KMS-11 (cell line): Measurements from ENCODE around the gene PTPRT.

Experiments
- H2AFZ ChIP-seq: fragments of 200-600 bp; sonication (generic); 2 replicates; pipeline ENCODE4 v1.6.1; 2016; ENCODE audit warnings: antibody characterized with exemption, mixed run types, low read depth
- H3K27ac ChIP-seq: fragments of 200-600 bp; sonication (generic); 2 replicates; pipeline ENCODE4 v1.6.1; 2016; ENCODE audit warnings: mild to moderate bottlenecking, mixed run types
- H3K27me3 ChIP-seq: fragments of 200-600 bp; sonication (generic); 2 replicates; pipeline ENCODE4 v1.6.1; 2017; ENCODE audit warnings: mild to moderate bottlenecking, low read depth, mixed run types, moderate library complexity; ENCODE audit not compliant: insufficient read depth
- H3K36me3 ChIP-seq: fragments of 200-600 bp; sonication (generic); 2 replicates; pipeline ENCODE4 v1.6.1; 2017; ENCODE audit warnings: mild to moderate bottlenecking, mixed run types; ENCODE audit not compliant: insufficient read depth
- H3K4me1 ChIP-seq: fragments of 200-600 bp; sonication (generic); 2 replicates; pipeline ENCODE4 v1.6.1; 2016; ENCODE audit warnings: mild to moderate bottlenecking, low read depth, mixed run types; ENCODE audit not compliant: poor library complexity, severe bottlenecking
- H3K4me2 ChIP-seq: fragments of 200-600 bp; sonication (generic); 2 replicates; pipeline ENCODE4 v1.7.0; 2016; ENCODE audit warnings: mild to moderate bottlenecking, mixed run types
- H3K4me3 ChIP-seq: fragments of 200-600 bp; sonication (generic); IDR thresholded peaks from 2 replicates; pipeline ENCODE4 v1.6.1; 2017; ENCODE audit warnings: low read depth, low read length, mixed read lengths; ENCODE audit not compliant: insufficient read depth
- H3K79me2 ChIP-seq: fragments of 200-600 bp; sonication (generic); 2 replicates; pipeline ENCODE4 v1.6.1; 2016; ENCODE audit warnings: low read depth, mixed run types; ENCODE audit not compliant: insufficient read depth
- H3K9ac ChIP-seq: fragments of 200-600 bp; sonication (generic); 2 replicates; pipeline ENCODE4 v1.6.1; 2016; ENCODE audit warnings: mild to moderate bottlenecking, mixed run types
- H4K20me1 ChIP-seq: fragments of 200-600 bp; sonication (generic); 2 replicates; pipeline ENCODE4 v1.6.1; 2016; ENCODE audit warnings: mild to moderate bottlenecking, mixed run types; ENCODE audit not compliant: insufficient read depth
- CTCF ChIP-seq: fragments of 200-600 bp; sonication (generic); conservative IDR thresholded peaks from 2 replicates; pipeline ENCODE4 v1.6.1; 2017; ENCODE audit warnings: low read depth, mild to moderate bottlenecking, antibody characterized with exemption, low read length, moderate library complexity, mixed read lengths

The PTPRT gene

DNA sequence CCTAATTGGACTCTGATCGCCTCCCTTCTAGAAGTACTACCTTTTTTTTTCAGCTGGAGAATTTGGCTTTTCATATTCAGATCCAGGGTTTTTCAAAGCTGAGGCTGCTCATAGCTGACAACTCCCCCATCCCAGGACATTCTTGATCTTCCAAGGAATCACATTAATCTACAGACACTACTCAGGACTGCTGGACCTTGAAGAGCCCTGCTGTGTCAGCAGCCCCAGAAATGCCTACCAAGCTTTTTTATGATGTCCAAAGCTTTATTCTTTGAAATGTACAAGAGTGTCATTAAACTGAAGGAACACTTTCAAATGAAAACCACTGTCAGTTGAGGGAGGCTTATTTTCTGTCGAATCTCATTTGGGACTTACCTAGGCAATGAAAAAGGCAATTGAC, 704.1 kb downstream of the PTPRT start:
- Histone ChIP-seq H4K20me1 (no peaks in the 10 kb centered on the region), H2AFZ (no peak overlapping the region), H3K27ac (no peak overlapping the region), H3K4me2 (no peak overlapping the region), H3K9ac (no peak overlapping the region), H3K79me2 (no peaks in the 10 kb centered on the region), H3K36me3 (no peaks in the 10 kb centered on the region), H3K4me1 (no peaks in the 10 kb centered on the region), H3K27me3 (no peaks in the 10 kb centered on the region), H3K4me3 (no peak overlapping the region)
- no peak for TF ChIP-seq CTCF

DNA sequence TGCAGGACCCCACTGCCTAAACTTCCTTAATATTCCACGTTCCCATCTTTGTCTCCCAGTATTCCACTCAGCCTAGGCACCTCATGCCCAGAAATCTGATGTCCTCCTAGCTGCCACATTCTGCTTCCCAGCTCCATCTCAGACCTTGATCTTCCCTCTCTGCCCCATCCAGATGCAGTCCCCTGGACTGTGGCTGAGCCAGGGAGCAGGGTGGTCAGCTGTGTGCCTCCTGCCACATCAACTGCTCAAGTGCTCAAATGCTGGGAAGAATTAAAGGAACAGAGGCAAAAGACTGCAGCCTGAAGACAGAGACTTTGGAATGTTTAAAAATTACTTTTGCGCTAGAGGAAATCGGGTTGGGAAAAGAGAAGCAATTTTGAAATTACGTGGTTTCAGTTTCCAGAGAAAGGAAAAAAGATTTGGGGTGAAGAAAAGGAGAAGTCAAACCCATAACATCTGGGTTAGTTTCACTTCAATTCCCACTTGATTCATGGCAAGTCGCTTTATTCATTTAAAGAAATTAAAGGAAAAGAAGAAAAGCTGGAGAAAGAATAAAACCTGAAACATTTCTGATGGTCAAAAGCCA, 704.8 kb downstream of the PTPRT start:
- Histone ChIP-seq H3K4me2 (no peak overlapping the region), H2AFZ (no peak overlapping the region), H3K36me3 (no peaks in the 10 kb centered on the region), H3K4me3 (no peak overlapping the region), H3K79me2 (no peaks in the 10 kb centered on the region), H4K20me1 (no peaks in the 10 kb centered on the region), H3K27me3 (no peaks in the 10 kb centered on the region), H3K27ac (no peak overlapping the region), H3K4me1 (no peaks in the 10 kb centered on the region), H3K9ac (no peak overlapping the region)
- no peak for TF ChIP-seq CTCF

DNA sequence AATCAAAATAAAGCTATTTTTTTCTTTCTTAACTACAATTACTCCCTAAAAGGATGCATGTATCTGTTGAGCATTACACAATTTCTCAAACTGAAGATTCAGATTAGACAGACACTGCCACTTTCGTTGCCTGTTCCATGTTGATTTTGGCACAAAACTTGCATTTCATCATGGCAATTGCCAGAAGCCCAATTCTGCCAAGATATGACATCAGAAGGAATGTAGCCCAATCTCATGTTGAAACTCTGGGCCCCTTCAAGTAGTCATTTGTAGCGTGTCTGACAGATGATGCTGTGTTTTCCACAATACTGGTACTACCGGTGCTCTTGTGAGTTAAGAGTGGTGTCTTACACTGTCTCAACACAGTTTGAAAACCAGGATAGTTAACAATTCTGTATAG, 705.4 kb downstream of the PTPRT start:
- H3K4me2 ChIP-seq, result no peak overlapping the region
- H3K27me3 ChIP-seq, result no peaks in the 10 kb centered on the region
- H4K20me1 ChIP-seq, result no peaks in the 10 kb centered on the region
- H3K4me1 ChIP-seq, result no peaks in the 10 kb centered on the region
- no peaks in the 10 kb centered on the region for H3K79me2 ChIP-seq
- no peak overlapping the region for H2AFZ ChIP-seq
- H3K36me3 ChIP-seq, result no peaks in the 10 kb centered on the region
- no peak for TF ChIP-seq CTCF
- no peak overlapping the region for H3K27ac ChIP-seq
- no peak overlapping the region for H3K4me3 ChIP-seq
- no peak overlapping the region for H3K9ac ChIP-seq

DNA sequence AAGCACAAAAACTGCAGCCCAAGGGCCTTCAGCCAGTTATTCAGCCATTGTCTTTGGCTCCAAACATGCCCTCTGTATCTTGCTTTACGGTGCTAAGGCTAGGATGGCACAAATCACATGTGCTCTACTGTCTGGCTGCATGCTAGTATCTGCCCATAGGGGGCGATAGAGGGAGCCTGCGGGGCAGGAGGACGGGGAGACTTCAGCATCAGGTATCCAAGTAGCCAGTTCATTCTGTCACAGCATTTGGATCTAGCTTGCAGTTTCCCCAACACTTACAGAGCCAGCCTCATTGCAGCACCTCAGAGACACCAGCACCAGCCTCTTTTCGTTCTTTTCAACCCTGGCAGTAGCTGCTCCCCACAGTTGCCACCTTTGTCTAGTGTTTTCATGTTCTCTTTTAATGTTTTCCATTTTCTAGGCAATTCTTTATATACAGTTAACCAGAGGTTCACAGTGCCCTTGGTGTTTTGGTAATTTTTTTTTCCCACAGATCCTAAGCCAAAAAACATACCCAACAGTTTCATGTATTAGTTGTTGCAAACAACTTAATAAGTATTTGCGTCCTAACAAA, 705.9 kb downstream of the PTPRT start:
- Histone ChIP-seq H3K27me3 (no peaks in the 10 kb centered on the region), H3K27ac (no peak overlapping the region), H3K4me2 (no peak overlapping the region), H3K9ac (no peak overlapping the region), H3K4me3 (no peak overlapping the region), H3K4me1 (no peaks in the 10 kb centered on the region), H3K79me2 (no peaks in the 10 kb centered on the region), H2AFZ (no peak overlapping the region), H4K20me1 (no peaks in the 10 kb centered on the region), H3K36me3 (no peaks in the 10 kb centered on the region)
- peak; percentile 67 for TF ChIP-seq CTCF
